Smooth muscle cell of the umbilical artery (primary cell): ENCODE data around the gene MT1M. TPM values are rescaled to one million over a fixed set of nuclear protein-coding genes. Genes with fewer than 3 reads are reported as not detected.

Experiments
- total RNA-seq: library from RNA; depleted of rRNA; stranded (reverse); fragments of >200 nt; gene quantifications from 2 replicates; pipeline ENCODE4 v1.2.3, GENCODE V29; 2014

MT1M gene
- total RNA-seq, result not detected in 2 replicates

DNA sequence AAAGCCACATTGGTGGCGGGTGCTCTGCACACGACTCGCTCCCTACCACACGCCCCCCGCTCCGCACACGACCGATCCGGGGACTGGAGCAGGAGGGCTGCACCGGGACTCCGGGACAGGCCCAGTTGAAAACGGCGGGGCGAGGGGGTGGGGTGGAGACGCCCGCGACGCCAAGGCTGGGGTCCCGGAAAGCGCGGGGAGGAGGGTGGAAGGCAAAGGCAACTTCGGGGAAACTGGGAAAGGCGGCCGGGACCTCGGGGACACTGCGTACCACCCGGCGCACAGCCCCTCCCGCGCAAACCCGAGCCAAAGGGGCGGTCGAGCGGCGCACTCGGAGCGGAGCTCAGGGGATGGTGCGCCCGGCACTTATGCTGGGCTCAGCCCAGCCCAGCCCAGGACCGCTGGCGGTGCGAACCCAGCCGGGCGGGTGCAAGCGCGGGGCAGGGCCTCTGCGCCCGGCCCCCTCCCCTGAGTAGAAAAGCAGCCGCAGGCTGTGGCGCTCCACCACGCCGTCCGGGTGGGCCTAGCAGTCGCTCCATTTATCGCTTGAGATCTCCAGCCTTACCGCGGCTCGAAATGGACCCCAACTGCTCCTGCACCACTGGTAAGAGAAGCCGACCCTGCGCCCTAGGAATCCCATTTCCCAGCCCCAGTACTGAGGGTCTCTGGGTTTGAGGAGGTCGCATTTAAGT is at the start of gene MT1M:
Gene MT1M, plus strand, starts transcription at position 504 of the 692 bp plus-strand sequence. Its CDS starts 73 bp downstream, at position 577.

DNA sequence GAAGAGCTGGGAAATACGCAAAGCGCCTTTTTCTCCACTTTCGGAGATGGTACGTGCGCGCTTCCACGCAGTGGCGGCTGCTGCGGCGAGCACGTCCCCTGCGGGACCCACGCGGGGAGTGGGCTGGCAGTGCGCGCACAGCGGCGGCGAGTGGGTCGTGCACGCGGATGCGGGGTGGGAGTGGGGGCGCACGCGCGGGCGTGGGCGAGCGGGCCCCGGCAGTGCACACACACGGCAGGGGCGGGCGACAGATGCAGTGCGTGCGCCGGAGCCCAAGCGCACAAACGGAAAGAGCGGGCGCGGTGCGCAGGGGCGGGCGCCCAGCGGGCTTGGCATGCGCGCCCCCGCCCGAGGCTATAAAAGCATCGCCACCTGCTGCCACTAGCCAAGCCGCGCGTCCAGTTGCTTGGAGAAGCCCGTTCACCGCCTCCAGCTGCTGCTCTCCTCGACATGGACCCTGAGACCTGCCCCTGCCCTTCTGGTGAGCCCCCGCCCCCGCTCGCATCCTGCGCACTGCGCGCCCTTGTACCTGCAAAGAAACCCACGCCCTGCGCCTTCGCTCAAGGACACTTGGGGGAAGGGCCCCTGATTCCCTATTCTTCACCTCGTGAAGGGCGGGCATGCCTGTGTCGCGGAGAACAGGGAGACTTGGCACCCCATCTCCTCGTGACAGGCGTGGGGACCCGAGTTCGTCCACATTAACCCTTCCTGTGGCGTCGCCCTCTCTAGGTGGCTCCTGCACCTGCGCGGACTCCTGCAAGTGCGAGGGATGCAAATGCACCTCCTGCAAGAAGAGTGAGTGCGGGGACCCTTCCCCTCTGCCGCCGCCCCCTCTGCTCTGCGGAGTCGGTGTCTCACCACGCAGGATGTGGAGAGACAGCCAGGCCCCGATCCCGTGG is 43.1 kb upstream of the MT1M start, which contains the start of gene MT3:
Gene MT3, plus strand, starts transcription at position 388 of the 899 bp plus-strand sequence. Its CDS starts 63 bp downstream, at position 451.

DNA sequence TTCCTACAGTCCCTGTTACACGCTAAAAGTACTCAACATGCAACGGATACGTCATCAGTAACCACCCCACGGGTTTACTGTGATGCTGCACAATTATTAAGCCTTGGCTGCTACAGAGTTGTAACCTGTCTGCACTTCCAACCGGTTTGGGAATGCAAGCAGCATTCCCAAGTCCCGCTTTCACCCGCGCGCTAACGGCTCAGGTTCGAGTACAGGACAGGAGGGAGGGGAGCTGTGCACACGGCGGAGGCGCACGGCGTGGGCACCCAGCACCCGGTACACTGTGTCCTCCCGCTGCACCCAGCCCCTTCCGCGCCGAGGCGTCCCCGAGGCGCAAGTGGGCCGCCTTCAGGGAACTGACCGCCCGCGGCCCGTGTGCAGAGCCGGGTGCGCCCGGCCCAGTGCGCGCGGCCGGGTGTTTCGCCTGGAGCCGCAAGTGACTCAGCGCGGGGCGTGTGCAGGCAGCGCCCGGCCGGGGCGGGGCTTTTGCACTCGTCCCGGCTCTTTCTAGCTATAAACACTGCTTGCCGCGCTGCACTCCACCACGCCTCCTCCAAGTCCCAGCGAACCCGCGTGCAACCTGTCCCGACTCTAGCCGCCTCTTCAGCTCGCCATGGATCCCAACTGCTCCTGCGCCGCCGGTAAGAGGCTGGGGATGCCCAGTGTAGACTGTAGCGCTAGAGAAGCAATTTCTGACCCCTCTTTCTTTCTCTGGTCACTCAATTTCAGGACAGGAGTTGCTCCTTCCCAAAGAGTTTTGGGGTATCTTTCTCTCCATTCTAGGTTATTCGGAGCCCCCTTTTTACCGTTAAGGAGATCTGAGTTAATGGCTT is 24.2 kb upstream of the MT1M start, which contains the start of gene MT2A:
Gene MT2A, plus strand, starts transcription at position 542 of the 833 bp plus-strand sequence. Its CDS starts 72 bp downstream, at position 614.

DNA sequence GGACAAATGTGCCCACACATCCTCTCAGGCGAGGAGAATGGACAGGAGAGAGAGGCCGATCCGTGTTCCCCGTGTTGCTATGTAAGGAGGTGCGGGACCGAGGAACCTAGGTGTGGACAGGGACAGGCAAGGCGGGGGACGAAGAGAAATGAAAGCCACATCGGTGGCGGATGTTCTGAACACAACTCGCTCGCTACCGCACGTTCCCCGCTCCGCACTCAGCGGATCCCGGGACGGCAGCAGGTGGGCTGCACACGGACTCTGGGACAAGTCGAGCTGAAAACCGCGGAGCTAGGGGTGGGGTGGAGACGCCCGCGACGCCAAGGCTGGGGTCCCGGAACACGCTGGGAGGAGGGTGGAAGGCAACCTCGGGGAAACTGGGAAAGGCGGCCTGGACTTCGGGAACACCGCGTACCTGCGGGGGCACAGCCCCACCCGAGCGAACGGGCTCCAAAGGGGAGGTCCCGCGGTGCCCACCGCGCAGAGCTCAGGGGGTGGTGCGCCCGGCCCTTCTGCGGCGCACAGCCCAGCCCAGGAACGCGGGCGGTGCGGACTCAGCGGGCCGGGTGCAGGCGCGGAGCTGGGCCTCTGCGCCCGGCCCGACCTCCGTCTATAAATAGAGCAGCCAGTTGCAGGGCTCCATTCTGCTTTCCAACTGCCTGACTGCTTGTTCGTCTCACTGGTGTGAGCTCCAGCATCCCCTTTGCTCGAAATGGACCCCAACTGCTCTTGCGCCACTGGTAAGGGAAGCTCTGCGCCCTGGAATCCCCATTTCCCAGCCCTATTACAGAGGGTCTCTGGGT is 7.1 kb upstream of the MT1M start, which contains the start of gene MT1E:
Gene MT1E, plus strand, starts transcription at position 642 of the 803 bp plus-strand sequence. Its CDS starts 71 bp downstream, at position 713.

DNA sequence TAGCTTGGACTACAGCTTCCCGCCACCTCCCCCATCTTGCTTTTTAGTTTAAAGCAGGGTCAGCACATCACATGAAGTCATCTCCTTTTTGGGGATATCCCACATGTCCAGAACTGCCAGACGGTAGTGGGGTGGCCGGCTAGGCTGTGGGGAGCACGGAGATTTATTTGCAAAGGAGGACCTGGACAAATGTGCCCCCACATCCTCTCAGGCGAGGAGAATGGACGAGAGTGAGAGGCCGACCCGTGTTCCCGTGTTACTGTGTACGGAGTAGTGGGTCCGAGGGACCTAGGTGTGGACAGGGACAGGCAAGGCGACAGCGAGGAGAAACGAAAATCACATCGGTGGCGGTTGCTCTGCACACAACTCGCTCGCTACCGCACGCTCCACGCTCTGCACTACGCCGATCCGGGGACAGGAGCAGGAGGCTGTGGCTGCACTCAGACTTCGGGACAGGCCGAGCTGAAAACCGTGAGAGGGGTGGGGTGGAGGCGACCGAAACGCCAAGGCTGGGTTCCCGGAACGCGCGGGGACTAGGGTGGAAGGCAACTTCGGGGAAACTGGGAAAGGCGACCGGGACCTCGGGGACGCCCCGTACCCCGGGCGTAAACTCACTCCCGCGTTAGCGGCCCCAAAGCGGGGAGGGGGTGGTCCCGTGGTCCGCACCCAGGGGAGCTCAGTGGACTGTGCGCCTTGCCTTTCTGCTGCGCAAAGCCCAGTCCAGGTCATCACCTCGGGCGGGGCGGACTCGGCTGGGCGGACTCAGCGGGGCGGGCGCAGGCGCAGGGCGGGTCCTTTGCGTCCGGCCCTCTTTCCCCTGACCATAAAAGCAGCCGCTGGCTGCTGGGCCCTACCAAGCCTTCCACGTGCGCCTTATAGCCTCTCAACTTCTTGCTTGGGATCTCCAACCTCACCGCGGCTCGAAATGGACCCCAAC is 5.6 kb downstream of the MT1M start, which contains the start of gene MT1A:
Gene MT1A, plus strand, starts transcription at position 853 of the 937 bp plus-strand sequence. Its CDS starts 73 bp downstream, at position 926.

DNA sequence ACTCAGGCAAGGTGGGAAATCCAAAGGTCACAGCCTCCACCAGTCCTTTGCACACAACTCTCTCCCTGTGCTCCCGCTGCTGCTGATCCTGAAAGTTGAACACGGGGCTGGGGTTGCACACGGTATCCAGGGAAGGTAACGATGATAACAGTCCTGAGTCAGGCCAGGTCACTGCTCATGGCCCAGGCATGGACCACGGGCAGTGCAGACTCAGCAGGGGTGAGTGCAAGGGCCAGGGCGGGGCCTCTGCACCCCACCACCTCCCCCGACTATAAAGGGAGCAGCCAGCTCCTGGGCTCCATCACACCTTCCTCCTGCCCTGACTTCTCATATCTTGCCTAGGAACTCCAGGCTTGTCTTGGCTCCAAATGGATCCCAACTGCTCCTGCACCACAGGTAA is 19.1 kb downstream of the MT1M start, which contains the start of gene MT1B:
Gene MT1B, plus strand, starts transcription at position 301 of the 400 bp plus-strand sequence. Its CDS starts 68 bp downstream, at position 369.

DNA sequence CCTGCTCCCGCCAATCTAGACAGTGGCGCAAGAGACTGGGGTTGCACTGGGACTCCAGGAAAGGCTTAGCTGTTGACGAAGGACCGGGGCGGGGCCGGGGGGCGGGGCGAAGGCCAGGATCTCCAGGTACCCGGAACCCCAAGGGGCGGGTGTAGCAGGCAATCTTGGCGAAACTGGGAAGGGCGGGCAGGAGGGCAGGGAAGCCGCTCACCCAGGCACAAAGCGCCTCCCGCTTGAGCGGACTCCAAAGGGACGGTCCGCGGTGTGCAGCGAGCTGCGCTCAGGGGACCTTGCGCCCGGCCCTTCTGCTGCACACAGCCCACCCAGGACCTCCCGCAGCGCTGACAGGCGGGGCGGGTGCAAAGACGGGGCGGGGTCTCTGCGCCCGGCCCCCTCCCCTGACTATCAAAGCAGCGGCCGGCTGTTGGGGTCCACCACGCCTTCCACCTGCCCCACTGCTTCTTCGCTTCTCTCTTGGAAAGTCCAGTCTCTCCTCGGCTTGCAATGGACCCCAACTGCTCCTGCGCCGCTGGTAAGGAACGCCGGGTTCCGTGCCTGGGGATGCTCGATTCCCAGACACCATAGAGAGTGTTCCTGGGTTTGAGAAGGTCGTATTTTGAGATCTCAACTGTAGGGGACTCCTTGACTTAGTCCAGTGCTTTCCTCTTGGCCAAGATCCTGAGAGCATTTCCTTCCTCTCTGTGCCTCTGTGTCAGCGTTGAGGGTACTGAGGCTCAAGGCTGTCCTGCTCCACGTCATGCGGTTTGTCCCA is 25.3 kb downstream of the MT1M start, which contains the start of gene MT1F:
Gene MT1F, plus strand, starts transcription at position 405 of the 772 bp plus-strand sequence. Its CDS starts 100 bp downstream, at position 505.

DNA sequence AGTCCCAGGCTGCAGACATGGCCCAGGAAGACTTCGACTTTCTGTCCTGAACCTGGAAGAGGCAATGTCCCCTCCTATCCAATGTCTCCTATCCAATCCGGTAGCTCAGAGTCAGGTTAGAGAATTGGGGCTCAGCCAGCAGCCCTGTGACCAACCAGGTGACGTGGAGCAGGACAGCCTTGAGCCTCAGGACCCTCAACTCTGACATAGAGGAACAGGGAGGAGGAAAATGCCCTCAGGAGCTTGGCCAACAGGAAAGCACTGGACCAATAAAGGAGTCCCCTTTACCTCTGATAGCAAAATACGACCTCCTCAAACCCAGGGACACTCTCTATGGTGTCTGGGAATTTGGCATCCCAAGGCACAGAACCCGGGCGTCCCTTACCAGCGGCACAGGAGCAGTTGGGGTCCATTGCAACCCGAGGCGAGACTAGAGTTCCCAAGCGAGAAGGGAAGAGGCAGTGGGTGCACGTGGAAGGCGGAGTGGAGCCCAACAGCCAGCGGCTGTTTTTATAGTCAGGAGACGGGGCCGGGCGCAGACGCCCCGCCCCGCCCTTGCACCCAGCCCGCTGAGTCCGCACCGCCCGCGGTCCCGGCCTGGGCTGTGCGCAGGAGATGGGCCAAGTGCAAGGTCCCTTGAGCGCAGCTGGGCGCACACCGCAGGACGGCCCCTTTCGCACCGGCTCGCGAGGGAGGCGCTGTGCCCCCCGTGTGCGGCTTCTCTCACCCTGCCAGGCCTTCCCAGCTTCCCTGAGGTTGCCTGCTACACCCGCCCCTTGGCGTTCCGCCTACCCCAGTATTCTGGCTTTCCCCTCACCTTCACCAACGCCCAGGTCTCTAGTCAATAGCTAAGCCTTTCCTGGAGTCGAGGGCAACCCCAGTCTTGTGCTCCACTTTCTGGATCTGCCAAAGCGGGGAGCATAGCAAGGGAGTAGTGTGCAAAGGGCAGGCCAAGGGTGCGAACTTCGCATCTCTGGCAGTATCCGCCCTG is 35.4 kb downstream of the MT1M start, which contains the start of gene MT1G:
Gene MT1G, minus strand, starts transcription at position 485 of the 991 bp plus-strand sequence. Its CDS starts 72 bp downstream, at position 413.

DNA sequence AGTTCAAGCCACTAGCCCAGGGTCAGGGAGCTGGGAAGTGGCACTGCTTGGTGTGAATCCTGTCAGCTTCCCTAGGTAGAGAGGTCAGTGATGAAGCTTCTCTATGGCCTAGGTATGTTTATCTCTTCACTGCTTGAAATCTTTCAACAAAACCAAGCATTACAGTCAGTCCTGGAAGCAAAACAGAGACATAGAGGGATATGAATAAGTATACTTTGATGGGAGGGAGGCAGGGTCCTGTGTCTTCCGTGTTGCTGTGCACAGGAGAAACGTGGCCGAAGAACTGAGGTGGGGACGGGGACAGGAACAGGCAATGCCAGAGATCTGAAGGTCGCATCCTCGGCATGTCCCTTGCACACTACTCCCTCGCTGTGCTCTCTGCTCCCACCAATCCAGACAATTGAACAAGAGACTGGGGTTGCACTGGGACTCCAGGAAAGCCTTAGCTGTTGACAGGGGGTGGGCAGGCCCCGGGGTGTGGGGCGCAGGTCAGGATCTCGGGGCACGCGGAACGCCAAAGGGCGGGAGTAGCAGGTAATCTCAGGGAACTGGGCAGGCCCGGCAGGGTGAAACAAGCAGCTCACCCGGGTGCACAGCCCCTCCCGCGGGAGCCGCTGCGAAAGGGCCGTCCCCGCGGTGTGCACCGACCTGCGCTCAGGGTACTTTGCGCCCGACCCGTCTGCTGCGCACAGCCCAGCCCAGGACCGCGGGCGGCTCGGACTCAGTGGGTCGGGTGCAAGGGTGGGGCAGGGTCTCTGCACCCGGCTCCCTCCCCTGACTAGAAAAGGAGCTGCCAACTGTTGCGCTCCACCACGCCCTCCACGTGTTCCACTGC is 36.8 kb downstream of the MT1M start, which contains the start of gene MT1H:
Gene MT1H, plus strand, starts transcription at position 810 of the 835 bp plus-strand sequence. CDS start 71 bp downstream, outside the sequence.

DNA sequence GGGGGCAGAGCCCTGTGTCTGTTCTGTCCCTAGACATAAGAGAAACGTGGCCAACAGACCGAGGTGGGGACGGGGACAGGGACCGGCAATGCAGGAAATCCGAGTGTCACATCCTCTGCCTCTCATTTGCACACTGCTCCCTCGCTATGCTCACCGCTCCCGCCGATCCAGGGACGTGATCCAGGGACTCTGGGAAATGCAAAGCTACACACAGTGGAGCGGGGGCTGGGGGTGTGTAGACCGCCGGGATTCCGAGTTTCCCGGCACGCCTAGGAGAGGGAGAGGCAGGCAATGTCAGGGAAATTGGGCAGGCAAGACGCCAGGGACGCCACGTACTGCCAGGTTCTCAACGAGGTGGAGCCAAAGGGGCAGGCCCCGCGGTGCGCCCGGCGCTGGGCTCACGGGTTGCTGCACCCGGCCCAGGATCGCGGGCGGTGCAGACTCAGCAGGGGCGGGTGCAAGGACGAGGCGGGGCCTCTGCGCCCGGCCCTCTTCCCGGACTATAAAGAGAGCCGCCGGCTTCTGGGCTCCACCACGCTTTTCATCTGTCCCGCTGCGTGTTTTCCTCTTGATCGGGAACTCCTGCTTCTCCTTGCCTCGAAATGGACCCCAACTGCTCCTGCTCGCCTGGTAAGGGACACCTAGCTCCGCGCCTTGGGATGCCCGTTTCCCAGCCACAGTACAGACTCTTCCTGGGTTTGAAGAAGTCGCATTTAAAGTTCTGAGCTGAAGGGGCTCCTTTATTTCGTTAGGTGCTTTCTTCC is 49.7 kb downstream of the MT1M start, which contains the start of gene MT1X:
Gene MT1X, plus strand, starts transcription at position 532 of the 764 bp plus-strand sequence. Its CDS starts 71 bp downstream, at position 603.

Other genes starting within 250 kb of the MT1M start
- gene AMFR, start 207.1 kb upstream of the MT1M start, total RNA-seq, result 191 and 249 TPM in 2 replicates
- gene NUDT21, start 181.3 kb upstream of the MT1M start, total RNA-seq, result 65.6 and 110 TPM in 2 replicates
- 77.8 and 197 TPM in 2 replicates for gene OGFOD1, start 181.1 kb upstream of the MT1M start, total RNA-seq
- gene BBS2, start 112.6 kb upstream of the MT1M start, total RNA-seq, result 51.5 and 63.5 TPM in 2 replicates
- gene MT4, start 67.6 kb upstream of the MT1M start, total RNA-seq, result not detected in 2 replicates
- gene MT3, start 43.1 kb upstream of the MT1M start, total RNA-seq, result not detected in 2 replicates
- gene MT2A, start 24.1 kb upstream of the MT1M start, total RNA-seq, result 50.5 and 205 TPM in 2 replicates
- 51.1 and 79.6 TPM in 2 replicates for gene MT1E, start 6.9 kb upstream of the MT1M start, total RNA-seq
- gene MT1A, start 6.0 kb downstream of the MT1M start, total RNA-seq, result 0.88 TPM in 1 of 2 replicates, not detected in the other
- gene MT1B, start 19.2 kb downstream of the MT1M start, total RNA-seq, result not detected in 2 replicates
- not detected in 2 replicates for gene MT1F, start 25.3 kb downstream of the MT1M start, total RNA-seq
- gene MT1G, start 35.4 kb downstream of the MT1M start, total RNA-seq, result not detected in 2 replicates
- gene MT1H, start 37.2 kb downstream of the MT1M start, total RNA-seq, result not detected in 2 replicates
- 9.4 and 13.4 TPM in 2 replicates for gene MT1X, start 49.8 kb downstream of the MT1M start, total RNA-seq
- 41.3 and 79.6 TPM in 2 replicates for gene NUP93, start 97.5 kb downstream of the MT1M start, total RNA-seq
- gene SLC12A3, start 232.5 kb downstream of the MT1M start, total RNA-seq, result 0.30 TPM in 1 of 2 replicates, not detected in the other